Activated T-cell treated with anti-CD3 and anti-CD28 coated beads for 4 hours (primary cell): ENCODE data around the gene KANSL1.
A peak's percentile ranks its signal among the peaks of the same experiment; 100 is the strongest.
"Not testable (repeated sequence)": the region's sequence is repeated elsewhere in the genome, so short reads cannot be mapped to it uniquely, and the experiment has no call there.

Experiments used
- DNase-seq: peaks from one replicate; pipeline ENCODE4 v3.0.0-alpha.2; 2020

KANSL1 gene

GRCh38 chr17:46010597-46011186, 182.5 kb downstream of the KANSL1 start:
- no peak for DNase-seq

- no peak for DNase-seq
These were observed 183.3 kb downstream of the KANSL1 start for GRCh38 chr17:46009681-46010596.

GRCh38 chr17:46008591-46008990, 184.6 kb downstream of the KANSL1 start:
- DNase-seq: no peak

GRCh38 chr17:46007461-46007965, 185.7 kb downstream of the KANSL1 start:
- no peak for DNase-seq

GRCh38 chr17:46006082-46006481, 187.1 kb downstream of the KANSL1 start:
- not testable (repeated sequence) for DNase-seq

DNA sequence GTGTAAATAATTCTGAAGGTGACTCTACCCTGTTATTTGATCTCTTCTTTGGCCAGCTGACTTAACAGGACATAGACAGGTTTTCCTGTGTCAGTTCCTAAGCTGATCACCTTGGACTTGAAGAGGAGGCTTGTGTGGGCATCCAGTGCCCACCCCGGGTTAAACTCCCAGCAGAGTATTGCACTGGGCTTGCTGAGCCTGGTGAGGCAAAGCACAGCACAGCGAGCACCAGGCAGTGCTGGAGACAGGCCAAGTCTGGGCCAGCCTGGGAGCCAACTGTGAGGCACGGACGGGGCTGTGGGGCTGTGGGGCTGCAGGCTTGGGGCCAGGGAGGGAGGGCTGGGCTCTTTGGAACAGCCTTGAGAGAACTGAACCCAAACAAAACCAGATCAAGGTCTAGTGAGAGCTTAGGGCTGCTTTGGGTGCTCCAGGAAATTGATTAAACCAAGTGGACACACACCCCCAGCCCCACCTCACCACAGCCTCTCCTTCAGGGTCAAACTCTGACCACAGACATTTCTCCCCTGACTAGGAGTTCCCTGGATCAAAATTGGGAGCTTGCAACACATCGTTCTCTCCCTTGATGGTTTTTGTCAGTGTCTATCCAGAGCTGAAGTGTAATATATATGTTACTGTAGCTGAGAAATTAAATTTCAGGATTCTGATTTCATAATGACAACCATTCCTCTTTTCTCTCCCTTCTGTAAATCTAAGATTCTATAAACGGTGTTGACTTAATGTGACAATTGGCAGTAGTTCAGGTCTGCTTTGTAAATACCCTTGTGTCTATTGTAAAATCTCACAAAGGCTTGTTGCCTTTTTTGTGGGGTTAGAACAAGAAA, 189.1 kb downstream of the KANSL1 start:
- DNase-seq: no peak

DNA sequence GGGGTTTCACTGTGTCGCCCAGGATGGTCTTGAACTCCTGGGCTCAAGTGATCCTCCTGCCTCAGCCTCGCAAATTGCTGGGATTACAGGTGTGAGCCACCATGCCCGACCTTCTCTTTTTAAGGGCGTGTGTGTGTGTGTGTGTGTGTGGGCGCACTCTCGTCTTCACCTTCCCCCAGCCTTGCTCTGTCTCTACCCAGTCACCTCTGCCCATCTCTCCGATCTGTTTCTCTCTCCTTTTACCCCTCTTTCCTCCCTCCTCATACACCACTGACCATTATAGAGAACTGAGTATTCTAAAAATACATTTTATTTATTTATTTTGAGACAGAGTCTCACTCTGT, 190.3 kb downstream of the KANSL1 start:
- DNase-seq: no peak

GRCh38 chr17:46002311-46002972, 190.8 kb downstream of the KANSL1 start:
- DNase-seq: peak; percentile 75

DNA sequence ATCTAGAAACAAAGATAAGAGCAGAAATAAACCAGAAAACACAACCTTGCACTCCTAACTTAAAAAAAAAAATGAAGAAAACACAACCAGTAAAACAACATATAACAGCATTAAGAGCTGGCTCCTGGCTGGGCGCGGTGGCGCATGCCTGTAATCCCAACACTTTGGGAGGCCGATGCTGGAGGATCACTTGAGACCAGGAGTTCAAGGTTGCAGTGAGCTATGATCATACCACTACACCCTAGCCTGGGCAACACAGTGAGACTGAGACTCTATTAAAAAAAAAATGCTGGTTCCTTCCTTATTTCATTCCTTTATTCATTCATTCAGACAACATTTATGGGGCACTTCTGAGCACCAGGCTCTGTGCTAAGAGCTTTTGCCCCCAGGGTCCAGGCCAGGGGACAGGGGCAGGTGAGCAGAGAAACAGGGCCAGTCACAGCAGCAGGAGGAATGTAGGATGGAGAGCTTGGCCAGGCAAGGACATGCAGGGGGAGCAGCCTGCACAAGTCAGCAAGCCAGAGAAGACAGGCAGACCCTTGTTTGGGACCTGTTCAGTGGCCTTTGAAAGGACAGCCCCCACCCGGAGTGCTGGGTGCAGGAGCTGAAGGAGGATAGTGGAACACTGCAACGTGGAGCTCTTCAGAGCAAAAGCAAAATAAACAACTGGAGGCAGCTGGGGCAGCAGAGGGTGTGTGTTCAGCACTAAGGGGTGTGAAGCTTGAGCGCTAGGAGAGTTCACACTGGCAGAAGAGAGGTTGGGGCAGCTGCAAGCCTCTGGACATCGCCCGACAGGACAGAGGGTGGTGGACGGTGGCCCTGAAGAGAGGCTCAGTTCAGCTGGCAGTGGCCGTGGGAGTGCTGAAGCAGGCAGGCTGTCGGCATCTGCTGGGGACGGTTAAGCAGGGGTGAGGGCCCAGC, 191.6 kb downstream of the KANSL1 start:
- DNase-seq: no peak

DNA sequence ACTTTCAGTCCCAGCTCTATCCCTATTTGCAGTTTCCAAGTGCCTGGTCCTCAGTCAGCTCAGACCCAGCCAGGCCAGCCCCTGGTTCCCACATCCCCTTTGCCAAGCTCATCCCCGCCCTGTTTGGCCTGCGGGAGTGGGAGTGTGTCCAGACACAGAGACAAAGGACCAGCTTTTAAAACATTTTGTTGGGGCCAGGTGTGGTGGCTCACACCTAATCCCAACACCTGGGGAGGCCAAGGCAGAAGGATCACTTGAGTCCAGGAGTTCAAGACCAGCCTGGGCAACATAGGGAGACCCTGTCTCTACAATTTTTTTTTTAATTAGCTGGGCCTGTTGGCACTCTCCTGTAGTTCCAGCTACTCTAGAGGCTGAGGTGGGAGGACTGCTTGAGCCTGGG, 192.5 kb downstream of the KANSL1 start:
- no peak for DNase-seq

- DNase-seq: no peak
These were observed 192.9 kb downstream of the KANSL1 start for GRCh38 chr17:46000292-46000691.

GRCh38 chr17:45999900-46000290, 193.3 kb downstream of the KANSL1 start:
- DNase-seq: no peak

- no peak for DNase-seq
These were observed 194.0 kb downstream of the KANSL1 start, which contains the start of gene STH for GRCh38 chr17:45998987-45999899. Gene STH, plus strand, starts transcription at chr17:45999250. Its CDS starts 30 bp downstream, at chr17:45999280.

GRCh38 chr17:45997624-45998023, 195.6 kb downstream of the KANSL1 start:
- no peak for DNase-seq

GRCh38 chr17:45997166-45997565, 196.1 kb downstream of the KANSL1 start:
- DNase-seq: no peak

GRCh38 chr17:45996282-45996937, 196.8 kb downstream of the KANSL1 start:
- DNase-seq: no peak

- DNase-seq: no peak
These were observed 197.5 kb downstream of the KANSL1 start for GRCh38 chr17:45995627-45996270.

GRCh38 chr17:45994987-45995386, 198.2 kb downstream of the KANSL1 start:
- DNase-seq: no peak

DNA sequence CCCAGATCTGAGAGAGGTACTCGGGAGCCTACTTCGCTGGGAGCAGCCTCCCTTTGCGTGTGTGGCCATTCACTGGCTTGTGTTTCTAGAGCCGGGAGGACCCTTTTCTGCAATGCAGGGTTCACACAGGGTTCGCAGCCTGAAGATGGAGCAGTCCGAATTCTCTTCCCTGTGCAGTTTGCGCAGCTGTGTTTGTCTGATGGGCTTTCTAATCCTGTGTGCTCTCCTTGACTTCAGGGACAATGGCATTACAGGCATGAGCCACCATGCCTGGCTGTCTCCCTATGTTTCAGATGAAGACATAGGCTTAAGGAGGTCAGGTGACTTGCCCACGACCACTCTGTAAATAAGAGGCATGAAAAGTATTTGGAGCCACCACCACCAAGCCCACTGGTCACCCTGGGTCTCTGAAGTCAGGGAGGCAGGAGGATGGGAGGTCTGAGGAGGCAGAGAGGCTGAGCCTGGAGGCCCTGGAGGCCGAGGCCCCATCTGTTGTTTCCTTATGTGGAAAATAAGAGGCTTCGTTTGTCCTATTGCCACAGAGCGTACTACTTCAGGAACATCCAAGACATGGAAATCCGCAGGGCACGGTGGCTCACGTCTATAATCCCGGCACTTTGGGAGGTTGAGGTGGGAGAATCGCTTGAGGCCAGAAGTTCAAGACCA, 199.1 kb downstream of the KANSL1 start:
- no peak for DNase-seq
